Measurements from ENCODE around the gene BAD. TPM values are rescaled to one million over a fixed set of nuclear protein-coding genes. Genes with fewer than 3 reads are reported as not detected.

Gene BAD
- total and polyA plus RNA-seq, 2 of the 13 experiments (the other 11 are each of a cell fraction or from before 2014, with no cell fraction given) = 17.9 to 28.5 TPM

- peak; percentile 42 for TF ChIP-seq PRPF4 (IDR thresholded peaks at IDR 0.05; ENCODE audit: low read depth, low read length, poor library complexity, severe bottlenecking)
- TF ChIP-seq ZNF205 (CRISPR knock-in tag; IDR thresholded peaks at IDR 0.05) = 0 out of 2 replicates have a peak, but pooled peaks have one; percentile 21
- 0 out of 2 replicates have a peak, but pooled peaks have one; percentile 17 for TF ChIP-seq HDAC2 (CRISPR knock-in tag; IDR thresholded peaks at IDR 0.05)
- TF ChIP-seq MEIS1 (CRISPR knock-in tag; IDR thresholded peaks at IDR 0.05; ENCODE audit: borderline replicate concordance) = peak; percentile 33; the same call in 1 of the 2 replicates
- TF ChIP-seq ZNF609 (CRISPR knock-in tag; IDR thresholded peaks at IDR 0.05; ENCODE audit: borderline replicate concordance) = peak; percentile 49; the same call in 1 of the 2 replicates
- TF ChIP-seq HOXA3 (CRISPR knock-in tag; IDR thresholded peaks at IDR 0.05) = peak; percentile 67
- peak; percentile 63; the same call in 1 of the 2 replicates for TF ChIP-seq ZFX (CRISPR knock-in tag; IDR thresholded peaks at IDR 0.05; ENCODE audit: low read depth)
- TF ChIP-seq, protein P1, sequence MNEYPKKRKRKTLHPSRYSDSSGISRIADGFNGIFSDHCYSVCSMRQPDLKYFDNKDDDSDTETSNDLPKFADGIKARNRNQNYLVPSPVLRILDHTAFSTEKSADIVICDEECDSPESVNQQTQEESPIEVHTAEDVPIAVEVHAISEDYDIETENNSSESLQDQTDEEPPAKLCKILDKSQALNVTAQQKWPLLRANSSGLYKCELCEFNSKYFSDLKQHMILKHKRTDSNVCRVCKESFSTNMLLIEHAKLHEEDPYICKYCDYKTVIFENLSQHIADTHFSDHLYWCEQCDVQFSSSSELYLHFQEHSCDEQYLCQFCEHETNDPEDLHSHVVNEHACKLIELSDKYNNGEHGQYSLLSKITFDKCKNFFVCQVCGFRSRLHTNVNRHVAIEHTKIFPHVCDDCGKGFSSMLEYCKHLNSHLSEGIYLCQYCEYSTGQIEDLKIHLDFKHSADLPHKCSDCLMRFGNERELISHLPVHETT (CRISPR knock-in tag; conservative IDR thresholded peaks at IDR 0.05) = no peak
- TF ChIP-seq THAP11 (CRISPR knock-in tag; IDR thresholded peaks at IDR 0.05) = peak; percentile 24; the same call in 1 of the 2 replicates
- TF ChIP-seq ZNF263 (CRISPR knock-in tag; IDR thresholded peaks at IDR 0.05) = peak; percentile 26; the same call in 1 of the 2 replicates
- TF ChIP-seq SOX5 (CRISPR knock-in tag; IDR thresholded peaks at IDR 0.05; ENCODE audit: borderline replicate concordance) = peak; percentile 31; the same call in 1 of the 2 replicates
- peak; percentile 20 for TF ChIP-seq GABPB1 (CRISPR knock-in tag; IDR thresholded peaks at IDR 0.05)
- TF ChIP-seq, protein P2, sequence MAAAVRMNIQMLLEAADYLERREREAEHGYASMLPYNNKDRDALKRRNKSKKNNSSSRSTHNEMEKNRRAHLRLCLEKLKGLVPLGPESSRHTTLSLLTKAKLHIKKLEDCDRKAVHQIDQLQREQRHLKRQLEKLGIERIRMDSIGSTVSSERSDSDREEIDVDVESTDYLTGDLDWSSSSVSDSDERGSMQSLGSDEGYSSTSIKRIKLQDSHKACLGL (CRISPR knock-in tag; IDR thresholded peaks at IDR 0.05) = 0 out of 2 replicates have a peak, but pooled peaks have one; percentile 25
- TF ChIP-seq CHD2 (IDR thresholded peaks at IDR 0.05; ENCODE audit: low read depth, low read length) = peak; percentile 49; the same call in 1 of the 2 replicates
These were observed 22.6 kb upstream of the BAD start (continued) for GRCh38 chr11:64306876-64307622.
